Measurements from ENCODE around the gene ROR2. TPM values are rescaled to one million over a fixed set of nuclear protein-coding genes. Genes with fewer than 3 reads are reported as not detected.

The ROR2 gene
- total RNA-seq, 1 experiment from 2014 or later: 2.7 TPM

GRCh38 chr9:91889161-91889911, 60.7 kb downstream of the ROR2 start:
- Histone ChIP-seq H3K4me2 (ENCODE audit: insufficient read depth, insufficient read length, low read length) (no peak overlapping the region), H3K9ac (ENCODE audit: extremely low read depth, insufficient read length, low read length) (no peak overlapping the region), H2BK15ac (ENCODE audit: low read depth, low read length) (no peak overlapping the region), H3T11ph (ENCODE audit: low read length) (no peak overlapping the region), H4K5ac (ENCODE audit: insufficient read length, low read depth, low read length) (no peak overlapping the region), H3K9me3 (ENCODE audit: control insufficient read depth, low read depth, low read length) (no peaks in the 10 kb centered on the region), H3K56ac (ENCODE audit: insufficient read length, low read depth, low read length) (no peak overlapping the region), H3K27me3 (ENCODE audit: insufficient read depth, low read length) (peaks cover 22% of the 10 kb centered on the region; the same call in 1 of the 2 replicates), H2BK12ac (ENCODE audit: insufficient read length, low read depth, low read length) (no peak overlapping the region), H2AK5ac (ENCODE audit: insufficient read length, low read length) (no peak overlapping the region), H2BK5ac (ENCODE audit: insufficient read length, low read length) (no peak overlapping the region), H3K27ac (ENCODE audit: insufficient read length, low read depth, low read length) (no peak overlapping the region), H3K23ac (ENCODE audit: insufficient read length, low read depth, low read length) (no peak overlapping the region), H3K23me2 (ENCODE audit: insufficient read length, low read depth, low read length, poor library complexity, severe bottlenecking) (no peaks in the 10 kb centered on the region), H2AFZ (ENCODE audit: low read length) (no peak overlapping the region), H3K14ac (ENCODE audit: insufficient read depth, low read length) (no peak overlapping the region), H3K4ac (ENCODE audit: low read depth, low read length) (no peak overlapping the region), H4K8ac (replicated peaks; ENCODE audit: insufficient read length, low read depth, low read length) (no peak overlapping the region), H3K79me1 (ENCODE audit: insufficient read depth, low read depth, low read length, poor library complexity, severe bottlenecking) (no peaks in the 10 kb centered on the region), H3K79me2 (ENCODE audit: insufficient read depth, low read length) (no peaks in the 10 kb centered on the region), H3K18ac (ENCODE audit: insufficient read length, low read depth, low read length) (peak overlapping the region; percentile 14), H4K20me1 (ENCODE audit: control insufficient read depth, insufficient read depth, insufficient read length) (no peaks in the 10 kb centered on the region), H2BK120ac (ENCODE audit: low read depth, low read length, poor library complexity, severe bottlenecking) (no peak overlapping the region), H3K4me1 (ENCODE audit: insufficient read depth, low read length) (peaks cover 9% of the 10 kb centered on the region; the same call in 1 of the 2 replicates), H2BK20ac (ENCODE audit: low read depth, low read length, poor library complexity, severe bottlenecking) (no peak overlapping the region), H4K91ac (ENCODE audit: insufficient read length, low read depth, low read length) (no peak overlapping the region)
- H3K27ac Mint-ChIP-seq: no peak overlapping the region
- no peaks in the 10 kb centered on the region; a peak in 1 of 5 replicates for H3K9me3 Mint-ChIP-seq
- DNase-seq: no peak
- H3K36me3 Mint-ChIP-seq (ENCODE audit: insufficient read depth in 1 of 3, low read depth in 3 of 3): no peaks in the 10 kb centered on the region; a peak in 1 of 7 replicates
- no peak overlapping the region for H3K4me3 Mint-ChIP-seq
- H3K27me3 Mint-ChIP-seq (ENCODE audit: low read depth): peaks cover 97% of the 10 kb centered on the region
- TF ChIP-seq, protein P1, sequence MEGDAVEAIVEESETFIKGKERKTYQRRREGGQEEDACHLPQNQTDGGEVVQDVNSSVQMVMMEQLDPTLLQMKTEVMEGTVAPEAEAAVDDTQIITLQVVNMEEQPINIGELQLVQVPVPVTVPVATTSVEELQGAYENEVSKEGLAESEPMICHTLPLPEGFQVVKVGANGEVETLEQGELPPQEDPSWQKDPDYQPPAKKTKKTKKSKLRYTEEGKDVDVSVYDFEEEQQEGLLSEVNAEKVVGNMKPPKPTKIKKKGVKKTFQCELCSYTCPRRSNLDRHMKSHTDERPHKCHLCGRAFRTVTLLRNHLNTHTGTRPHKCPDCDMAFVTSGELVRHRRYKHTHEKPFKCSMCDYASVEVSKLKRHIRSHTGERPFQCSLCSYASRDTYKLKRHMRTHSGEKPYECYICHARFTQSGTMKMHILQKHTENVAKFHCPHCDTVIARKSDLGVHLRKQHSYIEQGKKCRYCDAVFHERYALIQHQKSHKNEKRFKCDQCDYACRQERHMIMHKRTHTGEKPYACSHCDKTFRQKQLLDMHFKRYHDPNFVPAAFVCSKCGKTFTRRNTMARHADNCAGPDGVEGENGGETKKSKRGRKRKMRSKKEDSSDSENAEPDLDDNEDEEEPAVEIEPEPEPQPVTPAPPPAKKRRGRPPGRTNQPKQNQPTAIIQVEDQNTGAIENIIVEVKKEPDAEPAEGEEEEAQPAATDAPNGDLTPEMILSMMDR (conservative IDR thresholded peaks at IDR 0.05): no peak
- WGBS (ENCODE audit: extremely low coverage, insufficient read length, low lambda C conversion rate): no CpG with 5 or more reads among the region's 16 CpGs
- peaks cover 28 to 32% of the 10 kb centered on the region in 2 experiments for H3K4me1 Mint-ChIP-seq
